Pancreas (tissue), 10 donors: ENCODE results near the gene CDK19. TPM values are rescaled to one million over a fixed set of nuclear protein-coding genes. Genes with fewer than 3 reads are reported as not detected.

Experiments used
- ATAC-seq, 4 donors: fragments of 200-7000 bp; cut with Tn5 transposase; one replicate each; pipeline versions ENCODE4 v1.8.0 to v1.9.1; 2020; ENCODE audit warnings: mild to moderate bottlenecking in 4 of 4, moderate library complexity in 4 of 4
- DNase-seq, 6 donors: peaks; one replicate each; pipeline ENCODE4 v3.0.0-alpha.2; 2020
- FAIRE-seq: peaks from 2 replicates; lab custom pipeline; 2012; peaks lifted over from hg19 to GRCh38; lab: Jason Lieb, UNC
- H3K27ac ChIP-seq, 4 donors: fragments of 200-600 bp; sonication (generic); 1 replicate in 3 of 4; 2 replicates in 1 of 4; pipeline versions ENCODE4 v1.5.0 to v1.8.0; 2020
- H3K27me3 ChIP-seq, 4 donors: fragments of 200-600 bp; one replicate each; pipeline ENCODE4 v1.8.0; 2021
- H3K36me3 ChIP-seq, 3 donors: fragments of 200-600 bp; sonication (generic) in 1 of 3; one replicate each; pipeline versions ENCODE4 v1.5.0 to v1.8.0; 2020 to 2021
- H3K4me1 ChIP-seq, 3 donors: fragments of 200-600 bp; one replicate each; pipeline ENCODE4 v1.8.0; 2021
- H3K4me3 ChIP-seq, 4 donors: fragments of 200-600 bp; sonication (generic) in 2 of 4; one replicate each; pipeline versions ENCODE4 v1.5.0 to v1.8.0; 2020 to 2021
- H3K9me3 ChIP-seq, 4 donors: fragments of 200-600 bp; one replicate each; pipeline ENCODE4 v1.8.0; 2021
- CTCF ChIP-seq, 4 donors: fragments of 200-600 bp; sonication (generic) in 3 of 4; IDR thresholded peaks; one replicate each; pipeline versions ENCODE4 v1.5.0 to v1.8.0; 2021; ENCODE audit warnings: antibody characterized with exemption in 4 of 4
- WGBS, 2 donors: extraction: QIAGEN DNeasy Blood & Tissue Kit; methylation state at CpG; one replicate each; pipeline ENCODE4 v1.1.7; 2013; 5-methylcytosine and 5-hydroxymethylcytosine counted together
- intact Hi-C, 3 donors: fragments of 100-400 bp; cut with DNase I; formaldehyde crosslinking; loops; one replicate each; pipeline versions ENCODE4 v1.11.1 to v1.14.2; 2022
- polyA plus RNA-seq, 2 donors: library from polyadenylated mRNA; stranded (reverse); fragments of 200-250 nt; gene quantifications; one replicate each; pipeline ENCODE4 v1.2.3, GENCODE V29; 2013
- total RNA-seq, 6 donors: library from RNA; stranded (reverse); fragmentation: NEBNext Ultra II Directional in 4 of 6; extraction: Animal tissue kit (Norgen Biotek cat#: 25700) in 4 of 6; gene quantifications; one replicate each; pipeline versions ENCODE4 v1.2.1 to v1.2.4, GENCODE V29; 2021 to 2023
- donor health status: healthy with polysubstance abuse.
- donor health status: DM: no; HTN: no; CAD: no; lungs with moderate emphysema.
- donor health status: DM: no; HTN: no; CAD: no.
- donor health status: control.
- donor health status: control.
- donor health status: Bipolar disorder and iron deficiency.
- donor health status: DM: yes; HTN: yes; CAD: no.
- donor health status: DM: no; HTN: no; CAD: no.
- donor health status: DM: no; HTN: no; CAD: no.
- donor health status: DM: yes; HTN: yes; CAD: no.

The CDK19 gene
- total and polyA plus RNA-seq, 8 donors, result 2.4 to 14.7 (median 4.7) TPM

- DNase-seq (no peak), FAIRE-seq (no peak), ATAC-seq (peak in 1 of 4 donors; percentile 19)
- no peak overlapping the region for H3K27ac ChIP-seq
- TF ChIP-seq CTCF (IDR thresholded peaks at IDR 0.05), result no peak
- H3K4me3 ChIP-seq, result no peak overlapping the region
- 71 to 85% methylated on average over 6 of the region's 6 CpGs for WGBS, 2 donors
- intact Hi-C loops, result loop anchor here in 2 of 3 donors (5.0 to 10.0 kb wide), 3 partner anchors 164 to 264 kb away; no protein-coding TSS in a partner anchor
- no peaks in the 10 kb centered on the region for H3K9me3 ChIP-seq
- no peaks in the 10 kb centered on the region for H3K4me1 ChIP-seq
- H3K27me3 ChIP-seq, result no peaks in the 10 kb centered on the region
- H3K36me3 ChIP-seq, result no peaks in the 10 kb centered on the region
These were observed 126.5 kb downstream of the CDK19 start for GRCh38 chr6:110688661-110689268.

GRCh38 chr6:110687326-110687725, 127.9 kb downstream of the CDK19 start:
- Histone ChIP-seq H3K27ac (no peak overlapping the region), H3K9me3 (no peaks in the 10 kb centered on the region), H3K36me3 (no peaks in the 10 kb centered on the region), H3K4me1 (peaks cover 0 to 3% (median 0%) of the 10 kb centered on the region in 3 donors), H3K4me3 (no peak overlapping the region), H3K27me3 (no peaks in the 10 kb centered on the region)
- FAIRE-seq (no peak), DNase-seq (no peak), ATAC-seq (no peak)
- 53 to 57% methylated on average over 1 of the region's 1 CpG for WGBS, 2 donors
- no peak for TF ChIP-seq CTCF (IDR thresholded peaks at IDR 0.05)
- intact Hi-C loops, result loop anchor here in 2 of 3 donors (5.0 to 10.0 kb wide), 3 partner anchors 163 to 265 kb away; no protein-coding TSS in a partner anchor

GRCh38 chr6:110683241-110683640, 132.0 kb downstream of the CDK19 start:
- no peak for FAIRE-seq
- Histone ChIP-seq H3K27me3 (no peaks in the 10 kb centered on the region), H3K36me3 (no peaks in the 10 kb centered on the region), H3K4me1 (peaks cover 0 to 3% (median 0%) of the 10 kb centered on the region in 3 donors), H3K27ac (no peak overlapping the region), H3K9me3 (no peaks in the 10 kb centered on the region), H3K4me3 (no peak overlapping the region)
- no peak for ATAC-seq
- no peak for TF ChIP-seq CTCF (IDR thresholded peaks at IDR 0.05)
- WGBS, 2 donors, result 87 to 89% methylated on average over 3 of the region's 3 CpGs
- no peak for DNase-seq
- intact Hi-C loops, result loop anchor here in 2 of 3 donors (10.0 kb wide), 2 partner anchors 158 to 262 kb away; no protein-coding TSS in a partner anchor

- Histone ChIP-seq H3K4me3 (no peak overlapping the region), H3K36me3 (no peaks in the 10 kb centered on the region), H3K4me1 (peaks cover 0 to 3% (median 0%) of the 10 kb centered on the region in 3 donors), H3K27ac (no peak overlapping the region), H3K27me3 (no peaks in the 10 kb centered on the region), H3K9me3 (no peaks in the 10 kb centered on the region)
- FAIRE-seq (peak; percentile 92), ATAC-seq (peak; percentile 95 to 99 (median 99)), DNase-seq (peak in 3 of 6 donors; percentile 56 to 77 (median 67))
- intact Hi-C loops, result loop anchor here in 2 of 3 donors (10.0 kb wide), 2 partner anchors 158 to 262 kb away; no protein-coding TSS in a partner anchor
- peak in 3 of 4 donors; percentile 20 to 63 (median 50) for TF ChIP-seq CTCF (IDR thresholded peaks at IDR 0.05)
- WGBS, 2 donors, result 11% methylated on average over 1 of the region's 1 CpG
These were observed 132.8 kb downstream of the CDK19 start for GRCh38 chr6:110682460-110682853.
